Body of pancreas (tissue), 4 donors: ENCODE data around the gene RYR3. TPM values are rescaled to one million over a fixed set of nuclear protein-coding genes. Genes with fewer than 3 reads are reported as not detected.

Source experiments
- ATAC-seq: fragments of 150-250 bp; one replicate; pipeline ENCODE4 v1.9.1; 2016
- DNase-seq, 4 donors: peaks; one replicate each; pipeline ENCODE4 v3.0.0-alpha.2; 2019
- H3K27ac ChIP-seq, 4 donors: fragments of 200-600 bp; sonication (generic); 1 replicate in 3 of 4; 2 replicates in 1 of 4; pipeline versions ENCODE4 v1.5.1 to v1.6.1; 2016 to 2019; ENCODE audit warnings: mild to moderate bottlenecking in 1 of 4, mixed read lengths in 1 of 4, moderate library complexity in 1 of 4
- H3K27me3 ChIP-seq, 2 donors: fragments of 200-600 bp; sonication (generic); one replicate each; pipeline ENCODE4 v1.6.0; 2016; ENCODE audit warnings: mild to moderate bottlenecking in 1 of 2
- H3K36me3 ChIP-seq, 2 donors: fragments of 200-600 bp; sonication (generic); replicated peaks in 1 of 2; 2 replicates each; pipeline ENCODE4 v1.5.1; 2016; ENCODE audit warnings: low read depth in 2 of 2; ENCODE audit not compliant: insufficient read depth in 1 of 2
- H3K4me1 ChIP-seq: fragments of 200-600 bp; sonication (generic); one replicate; pipeline ENCODE4 v1.6.0; 2016
- H3K4me3 ChIP-seq, 2 donors: fragments of 200-600 bp; sonication (generic); 1 replicate in 1 of 2; 2 replicates in 1 of 2; pipeline ENCODE4 v1.5.1; 2016 to 2019
- H3K9me3 ChIP-seq, 3 donors: fragments of 200-600 bp; sonication (generic); 1 replicate in 2 of 3; 2 replicates in 1 of 3; pipeline ENCODE4 v1.5.1; 2016
- POLR2A ChIP-seq, 3 donors: fragments of 450-650 bp; IDR thresholded peaks; one replicate each; pipeline ENCODE4 v1.6.1; 2016; ENCODE audit warnings: antibody characterized with exemption in 3 of 3, mild to moderate bottlenecking in 2 of 3
- WGBS, 2 donors: methylation state at CpG; one replicate each; pipeline ENCODE4 v1.1.5; 2017; 5-methylcytosine and 5-hydroxymethylcytosine counted together
- intact Hi-C: fragments of 100-400 bp; cut with DNase I; formaldehyde crosslinking; loops from one replicate; pipeline ENCODE4 v1.15.1; 2023
- total RNA-seq, 2 donors: library from RNA; depleted of rRNA; stranded (reverse); fragments of >200 nt; gene quantifications; one replicate each; pipeline ENCODE4 v1.1.0, GENCODE V29; 2016
- TF ChIP-seq, protein P1 (sequence below), 7 experiments: fragments of 450-650 bp in 4 of 7; fragments of 200-600 bp in 3 of 7; sonication (generic) in 3 of 7; IDR thresholded peaks; one replicate each; pipeline ENCODE4 v1.5.1; 2016 to 2019; ENCODE audit warnings: antibody characterized with exemption in 7 of 7

RYR3 gene
- total RNA-seq, 2 donors from 2014 or later, result 0.26 to 0.66 TPM

- intact Hi-C loops, result no loop called here
- ATAC-seq (no peak), DNase-seq (no peak)
- H3K36me3 ChIP-seq, result no peaks in the 10 kb centered on the region
- H3K4me3 ChIP-seq, result no peak overlapping the region
- WGBS, 2 donors, result 51 to 58% methylated on average over 3 of the region's 3 CpGs
- peaks cover 0 to 3% of the 10 kb centered on the region in 2 donors for H3K27me3 ChIP-seq
- H3K4me1 ChIP-seq, result no peaks in the 10 kb centered on the region
- no peaks in the 10 kb centered on the region for H3K9me3 ChIP-seq
- H3K27ac ChIP-seq, result no peak overlapping the region
- no peak for TF ChIP-seq POLR2A (IDR thresholded peaks at IDR 0.05)
- TF ChIP-seq, protein P1, sequence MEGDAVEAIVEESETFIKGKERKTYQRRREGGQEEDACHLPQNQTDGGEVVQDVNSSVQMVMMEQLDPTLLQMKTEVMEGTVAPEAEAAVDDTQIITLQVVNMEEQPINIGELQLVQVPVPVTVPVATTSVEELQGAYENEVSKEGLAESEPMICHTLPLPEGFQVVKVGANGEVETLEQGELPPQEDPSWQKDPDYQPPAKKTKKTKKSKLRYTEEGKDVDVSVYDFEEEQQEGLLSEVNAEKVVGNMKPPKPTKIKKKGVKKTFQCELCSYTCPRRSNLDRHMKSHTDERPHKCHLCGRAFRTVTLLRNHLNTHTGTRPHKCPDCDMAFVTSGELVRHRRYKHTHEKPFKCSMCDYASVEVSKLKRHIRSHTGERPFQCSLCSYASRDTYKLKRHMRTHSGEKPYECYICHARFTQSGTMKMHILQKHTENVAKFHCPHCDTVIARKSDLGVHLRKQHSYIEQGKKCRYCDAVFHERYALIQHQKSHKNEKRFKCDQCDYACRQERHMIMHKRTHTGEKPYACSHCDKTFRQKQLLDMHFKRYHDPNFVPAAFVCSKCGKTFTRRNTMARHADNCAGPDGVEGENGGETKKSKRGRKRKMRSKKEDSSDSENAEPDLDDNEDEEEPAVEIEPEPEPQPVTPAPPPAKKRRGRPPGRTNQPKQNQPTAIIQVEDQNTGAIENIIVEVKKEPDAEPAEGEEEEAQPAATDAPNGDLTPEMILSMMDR (IDR thresholded peaks at IDR 0.05), result no peak
Observed at GRCh38 chr15:33526532-33526931, 215.8 kb downstream of the RYR3 start.

- no peak for TF ChIP-seq POLR2A (IDR thresholded peaks at IDR 0.05)
- TF ChIP-seq, protein P1 (IDR thresholded peaks at IDR 0.05), result no peak
- Histone ChIP-seq H3K9me3 (no peaks in the 10 kb centered on the region), H3K4me1 (no peaks in the 10 kb centered on the region), H3K27ac (no peak overlapping the region), H3K36me3 (no peaks in the 10 kb centered on the region), H3K4me3 (no peak overlapping the region), H3K27me3 (no peaks in the 10 kb centered on the region)
- no peak for ATAC-seq
- no peak for DNase-seq
- 42 to 54% methylated on average over 4 of the region's 4 CpGs for WGBS, 2 donors
- intact Hi-C loops, result no loop called here
Observed at GRCh38 chr15:33533197-33533596, 222.4 kb downstream of the RYR3 start.

GRCh38 chr15:33534642-33535041 lies 223.9 kb downstream of the RYR3 start:
- DNase-seq (no peak), ATAC-seq (no peak)
- 58 to 62% methylated on average over 4 of the region's 4 CpGs for WGBS, 2 donors
- Histone ChIP-seq H3K27ac (no peak overlapping the region), H3K27me3 (no peaks in the 10 kb centered on the region), H3K9me3 (no peaks in the 10 kb centered on the region), H3K36me3 (no peaks in the 10 kb centered on the region), H3K4me3 (no peak overlapping the region), H3K4me1 (no peaks in the 10 kb centered on the region)
- no peak for TF ChIP-seq POLR2A (IDR thresholded peaks at IDR 0.05)
- TF ChIP-seq, protein P1 (IDR thresholded peaks at IDR 0.05), result no peak
- intact Hi-C loops, result no loop called here

GRCh38 chr15:33535135-33535534 lies 224.4 kb downstream of the RYR3 start:
- Histone ChIP-seq H3K27ac (no peak overlapping the region), H3K4me3 (no peak overlapping the region), H3K4me1 (no peaks in the 10 kb centered on the region), H3K9me3 (no peaks in the 10 kb centered on the region), H3K27me3 (no peaks in the 10 kb centered on the region), H3K36me3 (no peaks in the 10 kb centered on the region)
- no peak for ATAC-seq
- TF ChIP-seq, protein P1 (IDR thresholded peaks at IDR 0.05), result no peak
- no peak for TF ChIP-seq POLR2A (IDR thresholded peaks at IDR 0.05)
- intact Hi-C loops, result no loop called here
- WGBS, 2 donors, result 38 to 49% methylated on average over 3 of the region's 3 CpGs
- no peak for DNase-seq

- intact Hi-C loops, result no loop called here
- ATAC-seq, result no peak
- 57 to 59% methylated on average over 10 of the region's 10 CpGs for WGBS, 2 donors
Observed at GRCh38 chr15:33539825-33540573, 229.2 kb downstream of the RYR3 start.

More at GRCh38 chr15:33539825-33540573, 229.2 kb downstream of the RYR3 start:
- Histone ChIP-seq H3K4me1 (no peaks in the 10 kb centered on the region), H3K27me3 (no peaks in the 10 kb centered on the region), H3K9me3 (no peaks in the 10 kb centered on the region), H3K4me3 (no peak overlapping the region), H3K36me3 (no peaks in the 10 kb centered on the region), H3K27ac (no peak overlapping the region)
- TF ChIP-seq POLR2A (IDR thresholded peaks at IDR 0.05), result no peak
- TF ChIP-seq, protein P1 (IDR thresholded peaks at IDR 0.05), result no peak
- DNase-seq, result no peak
